HepG2 (cell line): Measurements from ENCODE around the gene ZNF780B. TPM values are rescaled to one million over a fixed set of nuclear protein-coding genes. Genes with fewer than 3 reads are reported as not detected.

Source experiments
- ARID4A ChIP-seq: sonication (generic); formaldehyde crosslinking; IDR thresholded peaks from 2 replicates; pipeline ENCODE4 v1.5.0; 2020; ENCODE audit warnings: mild to moderate bottlenecking, missing genetic modification reagents, borderline replicate concordance
- CTCF ChIP-seq: sonication (generic); formaldehyde crosslinking; IDR thresholded peaks from 2 replicates; pipeline ENCODE4 v1.5.0; 2020; ENCODE audit warnings: mild to moderate bottlenecking, missing genetic modification reagents, moderate library complexity
- EEA1 ChIP-seq: sonication (generic); formaldehyde crosslinking; IDR thresholded peaks from 2 replicates; pipeline ENCODE4 v1.5.1; 2020; ENCODE audit warnings: mild to moderate bottlenecking, missing genetic modification reagents, borderline replicate concordance
- IRF9 ChIP-seq: sonication (generic); formaldehyde crosslinking; IDR thresholded peaks from 2 replicates; pipeline ENCODE4 v1.8.0; 2022; ENCODE audit warnings: missing genetic modification reagents, mild to moderate bottlenecking, borderline replicate concordance
- MLX ChIP-seq: IDR thresholded peaks from 2 replicates; pipeline ENCODE4 v1.6.1; 2016
- NCOA1 ChIP-seq: sonication (generic); formaldehyde crosslinking; IDR thresholded peaks from 2 replicates; pipeline ENCODE4 v1.9.0; 2021; ENCODE audit warnings: missing genetic modification reagents
- SETDB1 ChIP-seq: sonication (generic); formaldehyde crosslinking; IDR thresholded peaks from 2 replicates; pipeline ENCODE4 v1.5.1; 2020; ENCODE audit warnings: missing genetic modification reagents, mild to moderate bottlenecking, borderline replicate concordance
- SUZ12 ChIP-seq: fragments of 150-350 bp; IDR thresholded peaks from 2 replicates; pipeline ENCODE4 v1.6.1; 2014; ENCODE audit warnings: low read depth, low read length
- ZBTB33 ChIP-seq: sonication (generic); formaldehyde crosslinking; IDR thresholded peaks from 2 replicates; pipeline ENCODE4 v1.4.0; 2020; ENCODE audit warnings: missing genetic modification reagents
- ZNF260 ChIP-seq: sonication (generic); formaldehyde crosslinking; IDR thresholded peaks from 2 replicates; pipeline ENCODE4 v1.4.0; 2020; ENCODE audit warnings: missing genetic modification reagents, low read depth, mild to moderate bottlenecking, borderline replicate concordance
- ZNF660 ChIP-seq: sonication (generic); formaldehyde crosslinking; IDR thresholded peaks from 2 replicates; pipeline ENCODE4 v1.5.1; 2020; ENCODE audit warnings: mild to moderate bottlenecking, low read depth, missing genetic modification reagents, borderline replicate concordance
- ZNF672 ChIP-seq: sonication (generic); formaldehyde crosslinking; IDR thresholded peaks from 2 replicates; pipeline ENCODE4 v1.8.1; 2022; ENCODE audit warnings: missing genetic modification reagents
- polyA plus RNA-seq, 8 experiments: library from polyadenylated mRNA; depleted of rRNA in 3 of 8; stranded (reverse) in 7 of 8; unstranded in 1 of 8; fragments of >200 nt; fragmentation: Illumina TruSeq in 4 of 8; extraction: Trizol in 4 of 8; gene quantifications; 2 replicates each; pipeline versions ENCODE4 v1.2.1 to v1.2.3, GENCODE V29; 2011 to 2016; ENCODE audit warnings: low read depth in 4 of 8, missing spikeins in 1 of 8, mixed read lengths in 1 of 8; ENCODE audit not compliant: insufficient read depth in 1 of 8
- total RNA-seq, 5 experiments: library from RNA; depleted of rRNA; stranded (reverse); fragments of >200 nt; fragmentation: Illumina TruSeq; extraction: Trizol; gene quantifications; 2 replicates each; pipeline ENCODE4 v1.2.3, GENCODE V29; 2016; ENCODE audit warnings: low read depth in 1 of 5
- TF ChIP-seq, protein P1 (sequence below): sonication (generic); formaldehyde crosslinking; conservative IDR thresholded peaks from 2 replicates; pipeline ENCODE4 v1.4.0; 2020; ENCODE audit warnings: missing genetic modification reagents
- TF ChIP-seq, protein P2 (sequence below): sonication (generic); formaldehyde crosslinking; IDR thresholded peaks from 2 replicates; pipeline ENCODE4 v1.4.0; 2020; ENCODE audit warnings: mild to moderate bottlenecking, missing genetic modification reagents

The ZNF780B gene
- total and polyA plus RNA-seq, 2 of the 13 experiments (the other 11 are each of a cell fraction or from before 2014, with no cell fraction given): 6.6 to 21.9 TPM

DNA sequence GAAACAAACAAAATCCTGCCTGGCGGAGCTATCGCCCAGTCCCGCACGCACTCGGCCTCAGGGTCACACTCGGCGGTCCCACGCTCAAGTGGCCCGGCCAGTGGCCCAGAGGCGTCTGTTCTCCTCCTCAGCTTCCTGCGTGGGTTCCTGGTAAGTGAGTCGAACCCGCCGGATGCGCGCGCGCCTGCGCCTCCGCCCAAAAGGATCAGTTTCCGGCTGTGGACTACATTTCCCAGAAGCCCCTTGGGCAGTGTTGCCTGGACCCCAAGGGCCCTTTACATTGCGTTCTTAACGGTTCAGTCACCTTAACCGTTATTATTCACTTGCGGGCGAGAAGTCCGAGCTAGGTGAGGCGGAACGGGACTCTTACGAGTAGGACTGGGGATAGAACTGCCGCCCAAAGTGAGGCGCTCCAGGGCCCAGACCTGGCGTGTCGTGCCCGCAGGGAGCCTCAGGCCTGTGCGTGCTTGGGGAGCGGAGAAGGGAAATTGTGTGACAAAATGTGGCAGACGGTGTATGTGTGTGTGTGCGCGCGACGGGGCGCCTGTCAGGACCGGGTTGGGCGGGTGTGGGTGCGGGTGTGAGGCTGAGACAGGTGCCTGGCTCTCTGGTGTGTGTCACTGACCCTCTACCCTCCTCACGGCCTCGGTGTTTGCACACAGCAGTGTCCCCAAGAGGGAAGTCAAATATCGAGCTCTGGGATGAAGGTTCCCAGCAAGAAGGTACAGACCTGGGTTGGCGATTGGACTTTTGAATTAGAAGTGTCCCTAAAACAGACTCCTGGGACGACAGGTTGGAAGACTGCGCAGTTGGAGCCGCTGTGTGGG, 59.0 kb downstream of the ZNF780B start, which contains the start of gene ZNF546 (continued):
- TF ChIP-seq ZBTB33 (CRISPR knock-in tag) (no peak), NCOA1 (CRISPR knock-in tag) (no peak), SETDB1 (CRISPR knock-in tag) (no peak), ARID4A (peak; percentile 86), MLX (CRISPR knock-in tag) (no peak), ZNF672 (CRISPR knock-in tag) (no peak), SUZ12 (peak; percentile 59), EEA1 (no peak), IRF9 (peak; percentile 85), CTCF (no peak), ZNF260 (CRISPR knock-in tag) (no peak), ZNF660 (CRISPR knock-in tag) (no peak)
- TF ChIP-seq, protein P1, sequence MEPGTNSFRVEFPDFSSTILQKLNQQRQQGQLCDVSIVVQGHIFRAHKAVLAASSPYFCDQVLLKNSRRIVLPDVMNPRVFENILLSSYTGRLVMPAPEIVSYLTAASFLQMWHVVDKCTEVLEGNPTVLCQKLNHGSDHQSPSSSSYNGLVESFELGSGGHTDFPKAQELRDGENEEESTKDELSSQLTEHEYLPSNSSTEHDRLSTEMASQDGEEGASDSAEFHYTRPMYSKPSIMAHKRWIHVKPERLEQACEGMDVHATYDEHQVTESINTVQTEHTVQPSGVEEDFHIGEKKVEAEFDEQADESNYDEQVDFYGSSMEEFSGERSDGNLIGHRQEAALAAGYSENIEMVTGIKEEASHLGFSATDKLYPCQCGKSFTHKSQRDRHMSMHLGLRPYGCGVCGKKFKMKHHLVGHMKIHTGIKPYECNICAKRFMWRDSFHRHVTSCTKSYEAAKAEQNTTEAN (CRISPR knock-in tag): no peak
- TF ChIP-seq, protein P2, sequence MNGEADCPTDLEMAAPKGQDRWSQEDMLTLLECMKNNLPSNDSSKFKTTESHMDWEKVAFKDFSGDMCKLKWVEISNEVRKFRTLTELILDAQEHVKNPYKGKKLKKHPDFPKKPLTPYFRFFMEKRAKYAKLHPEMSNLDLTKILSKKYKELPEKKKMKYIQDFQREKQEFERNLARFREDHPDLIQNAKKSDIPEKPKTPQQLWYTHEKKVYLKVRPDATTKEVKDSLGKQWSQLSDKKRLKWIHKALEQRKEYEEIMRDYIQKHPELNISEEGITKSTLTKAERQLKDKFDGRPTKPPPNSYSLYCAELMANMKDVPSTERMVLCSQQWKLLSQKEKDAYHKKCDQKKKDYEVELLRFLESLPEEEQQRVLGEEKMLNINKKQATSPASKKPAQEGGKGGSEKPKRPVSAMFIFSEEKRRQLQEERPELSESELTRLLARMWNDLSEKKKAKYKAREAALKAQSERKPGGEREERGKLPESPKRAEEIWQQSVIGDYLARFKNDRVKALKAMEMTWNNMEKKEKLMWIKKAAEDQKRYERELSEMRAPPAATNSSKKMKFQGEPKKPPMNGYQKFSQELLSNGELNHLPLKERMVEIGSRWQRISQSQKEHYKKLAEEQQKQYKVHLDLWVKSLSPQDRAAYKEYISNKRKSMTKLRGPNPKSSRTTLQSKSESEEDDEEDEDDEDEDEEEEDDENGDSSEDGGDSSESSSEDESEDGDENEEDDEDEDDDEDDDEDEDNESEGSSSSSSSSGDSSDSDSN: peak; percentile 75
